Prostate gland (tissue), 2 donors: ENCODE measurements around the gene TRPC4. TPM values are rescaled to one million over a fixed set of nuclear protein-coding genes. Genes with fewer than 3 reads are reported as not detected.

Source experiments
- DNase-seq: peaks from one replicate; pipeline ENCODE4 v3.0.0-alpha.2; 2019; ENCODE audit warnings: low spot score
- H3K27ac ChIP-seq, 2 donors: fragments of 200-600 bp; sonication (generic); 2 replicates each; pipeline ENCODE4 v1.5.1; 2017 to 2019
- H3K27me3 ChIP-seq: fragments of 200-600 bp; sonication (generic); replicated peaks from 2 replicates; pipeline ENCODE4 v1.5.1; 2019; ENCODE audit not compliant: insufficient read depth
- H3K36me3 ChIP-seq, 2 donors: fragments of 200-600 bp; sonication (generic); 1 replicate in 1 of 2; 2 replicates in 1 of 2; pipeline versions ENCODE4 v1.5.1 to v1.8.1; 2017 to 2019
- H3K4me1 ChIP-seq: fragments of 200-600 bp; sonication (generic); replicated peaks from 2 replicates; pipeline ENCODE4 v1.5.1; 2019
- H3K4me3 ChIP-seq, 2 donors: fragments of 200-600 bp; sonication (generic); 2 replicates each; pipeline ENCODE4 v1.5.1; 2017 to 2019
- H3K9me3 ChIP-seq: fragments of 200-600 bp; sonication (generic); 2 replicates; pipeline ENCODE4 v1.5.1; 2017
- CTCF ChIP-seq, 4 experiments: fragments of 200-600 bp in 2 of 4; fragments of 450-650 bp in 2 of 4; sonication (generic) in 2 of 4; IDR thresholded peaks; 1 replicate in 3 of 4; 2 replicates in 1 of 4; pipeline ENCODE4 v1.5.1; 2016 to 2019; ENCODE audit warnings: antibody characterized with exemption in 4 of 4, mild to moderate bottlenecking in 2 of 4, moderate library complexity in 2 of 4
- POLR2A ChIP-seq: fragments of 450-650 bp; IDR thresholded peaks from one replicate; pipeline ENCODE4 v1.6.1; 2016; ENCODE audit warnings: antibody characterized with exemption, mild to moderate bottlenecking
- POLR2AphosphoS5 ChIP-seq: sonication (generic); formaldehyde crosslinking; IDR thresholded peaks from one replicate; pipeline ENCODE4 v1.6.1; 2017; ENCODE audit warnings: antibody characterized with exemption
- WGBS: methylation state at CpG from one replicate; pipeline ENCODE4 v1.1.5; 2018; 5-methylcytosine and 5-hydroxymethylcytosine counted together
- intact Hi-C: fragments of 100-400 bp; cut with DNase I; formaldehyde crosslinking; loops from one replicate; pipeline ENCODE4 v1.14.2; 2022
- total RNA-seq, 2 donors: library from RNA; depleted of rRNA; stranded (reverse); fragments of >200 nt; gene quantifications; one replicate each; pipeline ENCODE4 v1.1.0, GENCODE V29; 2016

The TRPC4 gene
- total RNA-seq, 2 donors from 2014 or later = 2.4 to 4.0 TPM

GRCh38 chr13:37791699-37792098 is 77.9 kb downstream of the TRPC4 start:
- Histone ChIP-seq H3K27me3 (no peaks in the 10 kb centered on the region), H3K36me3 (no peaks in the 10 kb centered on the region), H3K4me1 (no peaks in the 10 kb centered on the region), H3K4me3 (no peak overlapping the region), H3K27ac (no peak overlapping the region), H3K9me3 (no peaks in the 10 kb centered on the region)
- intact Hi-C loops = no loop called here
- WGBS = 66% methylated on average over 2 of the region's 2 CpGs
- TF ChIP-seq CTCF (IDR thresholded peaks at IDR 0.05) = no peak
- TF ChIP-seq POLR2A = no peak
- no peak for TF ChIP-seq POLR2AphosphoS5
- DNase-seq = no peak

GRCh38 chr13:37788346-37788745 is 81.2 kb downstream of the TRPC4 start:
- DNase-seq = no peak
- WGBS = 59% methylated on average over 1 of the region's 1 CpG
- intact Hi-C loops = no loop called here
- H3K4me3 ChIP-seq = no peak overlapping the region
- H3K4me1 ChIP-seq = no peaks in the 10 kb centered on the region
- H3K27ac ChIP-seq = no peak overlapping the region
- H3K9me3 ChIP-seq = no peaks in the 10 kb centered on the region
- TF ChIP-seq CTCF (IDR thresholded peaks at IDR 0.05) (no peak), POLR2A (no peak), POLR2AphosphoS5 (no peak)
- H3K27me3 ChIP-seq = no peaks in the 10 kb centered on the region
- no peaks in the 10 kb centered on the region for H3K36me3 ChIP-seq

GRCh38 chr13:37777676-37778075 is 91.9 kb downstream of the TRPC4 start:
- no peak for DNase-seq
- intact Hi-C loops = no loop called here
- Histone ChIP-seq H3K4me1 (no peaks in the 10 kb centered on the region), H3K27me3 (no peaks in the 10 kb centered on the region), H3K27ac (no peak overlapping the region), H3K9me3 (no peaks in the 10 kb centered on the region), H3K4me3 (no peak overlapping the region), H3K36me3 (no peaks in the 10 kb centered on the region)
- TF ChIP-seq POLR2A (no peak), CTCF (IDR thresholded peaks at IDR 0.05) (no peak), POLR2AphosphoS5 (no peak)

- Histone ChIP-seq H3K9me3 (no peaks in the 10 kb centered on the region), H3K4me3 (no peak overlapping the region), H3K4me1 (no peaks in the 10 kb centered on the region), H3K27ac (no peak overlapping the region), H3K27me3 (no peaks in the 10 kb centered on the region), H3K36me3 (no peaks in the 10 kb centered on the region)
- no peak for TF ChIP-seq CTCF (IDR thresholded peaks at IDR 0.05)
- DNase-seq = no peak
- intact Hi-C loops = no loop called here
- 87% methylated on average over 1 of the region's 1 CpG for WGBS
Measured at GRCh38 chr13:37775871-37776270, 93.7 kb downstream of the TRPC4 start.

GRCh38 chr13:37772644-37773043 is 96.9 kb downstream of the TRPC4 start:
- Histone ChIP-seq H3K9me3 (no peaks in the 10 kb centered on the region), H3K36me3 (no peaks in the 10 kb centered on the region), H3K4me1 (no peaks in the 10 kb centered on the region), H3K27ac (no peak overlapping the region), H3K4me3 (no peak overlapping the region), H3K27me3 (no peaks in the 10 kb centered on the region)
- TF ChIP-seq POLR2AphosphoS5 (no peak), POLR2A (no peak), CTCF (IDR thresholded peaks at IDR 0.05) (no peak)
- intact Hi-C loops = no loop called here
- WGBS = 89% methylated on average over 7 of the region's 7 CpGs
- DNase-seq = no peak
